IMR-90 (cell line): ENCODE results near the gene ZNF548. TPM values are rescaled to one million over a fixed set of nuclear protein-coding genes. Genes with fewer than 3 reads are reported as not detected.

Experiments
- ATAC-seq: fragments of 200-7000 bp; cut with Tn5 transposase; 2 replicates; pipeline ENCODE4 v1.9.1; 2020; ENCODE audit warnings: low read depth, mild to moderate bottlenecking, moderate library complexity
- BruUV-seq: library from RNA; stranded (reverse); fragments of 400-500 nt; replicated peaks from 2 replicates; lab custom pipeline; 2021; lab: Mats Ljungman, UMichigan
- CTCF ChIA-PET: fragments of 300-600 bp; formaldehyde crosslinking; extraction: SDS; loops from one replicate; lab custom pipeline; 2021; ENCODE audit warnings: antibody characterized with exemption; lab: Yijun Ruan, JAX
- POLR2A ChIA-PET: fragments of 300-600 bp; sonication (Branson Sonifier 250); formaldehyde crosslinking; loops from one replicate; lab custom pipeline; 2022; ENCODE audit warnings: antibody characterized with exemption; ENCODE audit not compliant: unreplicated experiment; lab: Charles Lee
- DNase-seq: peaks from one replicate; pipeline ENCODE4 v3.0.0; 2013
- H2AFZ ChIP-seq: replicated peaks from 2 replicates; pipeline ENCODE3; 2013; ENCODE audit warnings: low read length, mild to moderate bottlenecking; ENCODE audit not compliant: poor library complexity
- H2AK5ac ChIP-seq: 2 replicates; pipeline ENCODE4 v1.6.1; 2013; ENCODE audit warnings: low read depth, low read length, inconsistent platforms
- H2AK9ac ChIP-seq: replicated peaks from 2 replicates; pipeline ENCODE3; 2013; ENCODE audit warnings: mild to moderate bottlenecking, low read depth, low read length, moderate library complexity; ENCODE audit not compliant: poor library complexity
- H2BK120ac ChIP-seq: 2 replicates; pipeline ENCODE4 v1.6.1; 2013; ENCODE audit warnings: low read depth, low read length, inconsistent platforms
- H2BK15ac ChIP-seq: 3 replicates; pipeline ENCODE4 v1.6.1; 2013; ENCODE audit warnings: low read depth, low read length, inconsistent platforms
- H2BK20ac ChIP-seq: 2 replicates; pipeline ENCODE4 v1.6.1; 2013; ENCODE audit warnings: low read depth, mild to moderate bottlenecking, inconsistent platforms, low read length, moderate library complexity
- H2BK5ac ChIP-seq: 2 replicates; pipeline ENCODE4 v1.6.1; 2013; ENCODE audit warnings: mild to moderate bottlenecking, low read depth, low read length, inconsistent platforms; ENCODE audit not compliant: poor library complexity, severe bottlenecking
- H3K14ac ChIP-seq: replicated peaks from 2 replicates; pipeline ENCODE4 v1.6.1; 2013; ENCODE audit warnings: low read depth, low read length, inconsistent platforms
- H3K18ac ChIP-seq: 2 replicates; pipeline ENCODE4 v1.6.1; 2013; ENCODE audit warnings: low read depth, low read length, control low read depth
- H3K23ac ChIP-seq: 2 replicates; pipeline ENCODE4 v1.6.1; 2013; ENCODE audit warnings: low read depth, low read length, inconsistent platforms
- H3K27ac ChIP-seq: 2 replicates; pipeline ENCODE4 v1.5.1; 2013; ENCODE audit warnings: mild to moderate bottlenecking, control low read depth, low read length; ENCODE audit not compliant: insufficient read depth
- H3K27me3 ChIP-seq: 2 replicates; pipeline ENCODE4 v1.6.1; 2013; ENCODE audit warnings: low read length; ENCODE audit not compliant: control insufficient read depth, insufficient read depth
- H3K36me3 ChIP-seq: 2 replicates; pipeline ENCODE4 v1.6.1; 2013; ENCODE audit warnings: low read length, mixed read lengths; ENCODE audit not compliant: control insufficient read depth, insufficient read depth
- H3K4ac ChIP-seq: 2 replicates; pipeline ENCODE4 v1.6.1; 2013; ENCODE audit warnings: low read depth, low read length, inconsistent platforms
- H3K4me1 ChIP-seq: 2 replicates; pipeline ENCODE4 v1.6.1; 2013; ENCODE audit warnings: low read length, mixed read lengths; ENCODE audit not compliant: control insufficient read depth, insufficient read depth
- H3K4me2 ChIP-seq: 2 replicates; pipeline ENCODE4 v1.6.1; 2013; ENCODE audit warnings: low read depth, mild to moderate bottlenecking, control low read depth, low read length, moderate library complexity
- H3K4me3 ChIP-seq: 2 replicates; pipeline ENCODE4 v1.5.1; 2013; ENCODE audit warnings: low read depth, mild to moderate bottlenecking, control low read depth, low read length, moderate library complexity; ENCODE audit not compliant: insufficient read depth
- H3K56ac ChIP-seq: 2 replicates; pipeline ENCODE4 v1.6.1; 2013; ENCODE audit warnings: low read length, inconsistent platforms; ENCODE audit not compliant: insufficient read depth; ENCODE audit errors: extremely low read depth
- H3K79me1 ChIP-seq, 2 experiments: 2 replicates each; pipeline ENCODE4 v1.6.1; 2013; ENCODE audit warnings: low read length in 2 of 2, inconsistent platforms in 1 of 2, low read depth in 1 of 2
- H3K9ac ChIP-seq: 2 replicates; pipeline ENCODE4 v1.6.1; 2013; ENCODE audit warnings: low read depth, low read length, control low read depth
- H3K9me1 ChIP-seq: 2 replicates; pipeline ENCODE4 v1.6.1; 2013; ENCODE audit warnings: low read length, inconsistent platforms; ENCODE audit not compliant: insufficient read depth
- H3K9me3 ChIP-seq: 2 replicates; pipeline ENCODE4 v1.6.1; 2013; ENCODE audit warnings: low read length; ENCODE audit not compliant: control insufficient read depth, insufficient read depth
- H4K20me1 ChIP-seq: 2 replicates; pipeline ENCODE4 v1.6.1; 2013; ENCODE audit warnings: low read length, inconsistent platforms; ENCODE audit not compliant: insufficient read depth
- H4K5ac ChIP-seq: 2 replicates; pipeline ENCODE4 v1.6.1; 2013; ENCODE audit warnings: mild to moderate bottlenecking, low read depth, low read length, control low read depth
- H4K8ac ChIP-seq, 2 experiments: 2 replicates each; pipeline ENCODE4 v1.6.1; 2013; ENCODE audit warnings: low read depth in 2 of 2, low read length in 2 of 2, control low read depth in 1 of 2, inconsistent platforms in 1 of 2
- H4K91ac ChIP-seq: 2 replicates; pipeline ENCODE4 v1.6.1; 2013; ENCODE audit warnings: low read depth, low read length, inconsistent platforms; ENCODE audit not compliant: insufficient read depth
- BHLHE40 ChIP-seq: fragments of 150-350 bp; IDR thresholded peaks from 2 replicates; pipeline ENCODE4 v1.6.1; 2016; ENCODE audit warnings: mild to moderate bottlenecking, low read depth, low read length
- CEBPB ChIP-seq: IDR thresholded peaks from 2 replicates; pipeline ENCODE4 v1.6.1; 2012; ENCODE audit warnings: low read depth, low read length, improper control_type of control experiment
- FOS ChIP-seq: fragments of 150-350 bp; IDR thresholded peaks from 2 replicates; pipeline ENCODE4 v1.6.1; 2016; ENCODE audit warnings: low read depth, low read length
- MAFK ChIP-seq: IDR thresholded peaks from 2 replicates; pipeline ENCODE4 v1.6.1; 2012; ENCODE audit warnings: low read depth, low read length, improper control_type of control experiment
- SMC3 ChIP-seq: fragments of 150-350 bp; IDR thresholded peaks from 2 replicates; pipeline ENCODE4 v1.6.1; 2016; ENCODE audit warnings: low read depth, mild to moderate bottlenecking, antibody characterized with exemption, low read length, moderate library complexity
- WGBS, 2 experiments: methylation state at CpG; one replicate each; pipeline versions ENCODE4 v1.1.5 to v1.1.7; 2013; ENCODE audit warnings: missing lambda C conversion rate in 2 of 2; ENCODE audit not compliant: insufficient read length in 1 of 2; ENCODE audit errors: extremely low coverage in 2 of 2; 5-methylcytosine and 5-hydroxymethylcytosine counted together
- dilution Hi-C: fragments of 300-500 bp; cut with HindIII; formaldehyde crosslinking; loops from one replicate; pipeline ENCODE4 v1.14.3; 2018; ENCODE audit warnings: low sequenced_read_pairs; ENCODE audit not compliant: unreplicated experiment
- in situ Hi-C: fragments of 300-500 bp; cut with MboI; formaldehyde crosslinking; loops from 3 replicates; pipeline ENCODE4 v1.14.3; 2019; ENCODE audit warnings: low sequenced_read_pairs, inconsistent platforms, mixed read lengths
- intact Hi-C: fragments of 100-400 bp; cut with micrococcal nuclease; formaldehyde crosslinking; loops from 2 replicates; pipeline ENCODE4 v1.10.0; 2022
- polyA plus RNA-seq, 3 experiments: library from polyadenylated mRNA; depleted of rRNA; stranded (reverse); fragments of >200 nt; gene quantifications; 2 replicates each; pipeline ENCODE4 v1.2.3, GENCODE V29; 2012; ENCODE audit warnings: low replicate concordance in 1 of 3
- total RNA-seq: library from RNA; depleted of rRNA; stranded (reverse); fragments of >200 nt; gene quantifications from 2 replicates; pipeline ENCODE4 v1.2.3, GENCODE V29; 2012

The ZNF548 gene
- total and polyA plus RNA-seq, 2 of the 4 experiments (the other 2 are of a cell fraction), result 7.5 to 24.2 TPM

DNA sequence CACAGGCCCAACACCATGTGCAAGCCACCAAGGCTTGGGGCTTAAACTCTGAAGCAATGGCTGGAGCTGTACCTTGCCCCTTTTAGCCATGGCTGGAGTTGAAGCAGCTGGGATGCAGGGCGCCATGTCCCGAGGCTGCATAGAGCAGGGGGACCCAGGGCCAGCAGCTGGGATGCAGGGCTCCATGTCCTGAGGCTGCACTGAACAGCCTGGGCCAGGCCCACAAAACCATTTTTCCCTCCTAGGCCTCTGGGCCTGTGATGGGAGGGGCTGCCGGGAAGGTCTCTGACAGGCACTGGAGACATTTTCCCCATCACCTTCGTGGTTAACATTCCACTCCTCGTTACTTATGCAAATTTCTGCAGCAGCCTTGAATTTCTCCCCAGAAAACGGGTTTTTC lies 15.5 kb upstream of the ZNF548 start:
- no peak overlapping the region for H3K9ac ChIP-seq
- TF ChIP-seq SMC3, result no peak
- no peak for TF ChIP-seq CEBPB
- no peak for TF ChIP-seq BHLHE40
- no peak for TF ChIP-seq MAFK
- no peak for TF ChIP-seq FOS
- intact Hi-C loops (no loop called here), in situ Hi-C loops (no loop called here), dilution Hi-C loops (no loop called here)
- no peak overlapping the region for H3K4me3 ChIP-seq
- ChIA-PET CTCF (no interaction called here), POLR2A (no interaction called here)
- H3K79me1 ChIP-seq, result peaks cover 0 to 3% of the 10 kb centered on the region in 2 experiments; a peak in 1 of 4 replicates
- no peaks in the 10 kb centered on the region for H3K4me1 ChIP-seq
- H3K27ac ChIP-seq, result no peak overlapping the region
- H3K4ac ChIP-seq, result no peak overlapping the region
- no peak overlapping the region for H4K5ac ChIP-seq
- no peak overlapping the region for H4K91ac ChIP-seq
- no peak overlapping the region for H2BK20ac ChIP-seq
- H2AFZ ChIP-seq, result no peak overlapping the region
- H4K8ac ChIP-seq, result no peak overlapping the region
- H3K18ac ChIP-seq, result no peak overlapping the region
- no peak overlapping the region for H2BK15ac ChIP-seq
- H3K4me2 ChIP-seq, result no peak overlapping the region
- no peak overlapping the region for H2AK5ac ChIP-seq
- H2AK9ac ChIP-seq, result no peak overlapping the region
- no TSS peak for BruUV-seq
- peaks cover 56% of the 10 kb centered on the region for H3K36me3 ChIP-seq
- no peaks in the 10 kb centered on the region for H3K9me1 ChIP-seq
- peaks cover 38% of the 10 kb centered on the region for H3K9me3 ChIP-seq
- no peak overlapping the region for H2BK120ac ChIP-seq
- H4K20me1 ChIP-seq, result no peaks in the 10 kb centered on the region
- H3K56ac ChIP-seq, result no peak overlapping the region
- no peaks in the 10 kb centered on the region for H3K27me3 ChIP-seq
- no peak for DNase-seq
- H3K14ac ChIP-seq, result no peak overlapping the region
- no peak for ATAC-seq
- no peak overlapping the region for H2BK5ac ChIP-seq
- H3K23ac ChIP-seq, result no peak overlapping the region
- WGBS, 2 experiments, result 100% methylated on average over 3 of the region's 6 CpGs; no CpG with 5 or more reads in 1 of the 2 experiments
